ENCODE measurements around the gene EEA1.

The EEA1 gene

DNA sequence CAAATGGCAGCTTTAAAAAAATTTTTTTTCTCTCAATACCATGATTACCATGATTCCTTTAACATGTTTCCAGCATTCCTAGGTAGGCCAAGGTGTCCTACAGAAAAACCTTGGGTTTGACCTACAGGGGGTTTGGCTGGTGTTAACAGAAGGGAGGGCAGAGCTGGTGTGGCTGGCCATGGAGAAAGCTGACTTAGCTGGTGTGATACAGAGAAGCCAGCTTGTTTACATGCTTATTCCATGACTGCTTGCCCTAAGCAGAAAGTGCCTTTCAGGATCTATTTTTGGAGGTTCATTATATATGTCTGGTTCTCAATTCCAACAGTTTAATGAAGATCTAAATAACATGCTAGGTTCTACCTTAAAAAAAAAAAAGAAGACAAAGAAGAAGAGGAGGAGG is 68.6 kb downstream of the EEA1 start:
- ChIA-PET CTCF (interaction anchor here (0.6 to 1.2 kb wide), 5 partner anchors 8 to 32 kb away, joined by 3 to 5 read pairs (median 3); no protein-coding TSS in a partner anchor), POLR2A (no interaction called here)
- Histone ChIP-seq H3K9me3 (ENCODE audit: control insufficient read depth, insufficient read depth, low read depth, low read length) (no peaks in the 10 kb centered on the region), H3K4me3 (ENCODE audit: low read depth, low read length) (no peak overlapping the region), H3K36me3 (ENCODE audit: control insufficient read depth in 2 of 2, insufficient read depth in 1 of 2, low read length in 2 of 2) (peaks cover 4 to 31% of the 10 kb centered on the region in 2 experiments), H3K27ac (ENCODE audit: extremely low read depth, low read depth, low read length) (no peak overlapping the region), H3K4me1 (ENCODE audit: control insufficient read depth, insufficient read depth, low read length) (no peaks in the 10 kb centered on the region)
- no peak for TF ChIP-seq ZNF391 (tag by site-specific recombination; IDR thresholded peaks at IDR 0.05; ENCODE audit: borderline replicate concordance, low read depth)
- TF ChIP-seq ZNF146 (tag by site-specific recombination; IDR thresholded peaks at IDR 0.05): no peak
- no peak for TF ChIP-seq ZNF350 (tag by site-specific recombination; IDR thresholded peaks at IDR 0.05)
- no peak for TF ChIP-seq ZNF37A (tag by site-specific recombination; IDR thresholded peaks at IDR 0.05)
- TF ChIP-seq, protein P1, sequence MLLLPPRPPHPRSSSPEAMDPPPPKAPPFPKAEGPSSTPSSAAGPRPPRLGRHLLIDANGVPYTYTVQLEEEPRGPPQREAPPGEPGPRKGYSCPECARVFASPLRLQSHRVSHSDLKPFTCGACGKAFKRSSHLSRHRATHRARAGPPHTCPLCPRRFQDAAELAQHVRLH (tag by site-specific recombination; IDR thresholded peaks at IDR 0.05): no peak
- TF ChIP-seq ZNF600 (tag by site-specific recombination; IDR thresholded peaks at IDR 0.05): no peak
- TF ChIP-seq, protein P2, sequence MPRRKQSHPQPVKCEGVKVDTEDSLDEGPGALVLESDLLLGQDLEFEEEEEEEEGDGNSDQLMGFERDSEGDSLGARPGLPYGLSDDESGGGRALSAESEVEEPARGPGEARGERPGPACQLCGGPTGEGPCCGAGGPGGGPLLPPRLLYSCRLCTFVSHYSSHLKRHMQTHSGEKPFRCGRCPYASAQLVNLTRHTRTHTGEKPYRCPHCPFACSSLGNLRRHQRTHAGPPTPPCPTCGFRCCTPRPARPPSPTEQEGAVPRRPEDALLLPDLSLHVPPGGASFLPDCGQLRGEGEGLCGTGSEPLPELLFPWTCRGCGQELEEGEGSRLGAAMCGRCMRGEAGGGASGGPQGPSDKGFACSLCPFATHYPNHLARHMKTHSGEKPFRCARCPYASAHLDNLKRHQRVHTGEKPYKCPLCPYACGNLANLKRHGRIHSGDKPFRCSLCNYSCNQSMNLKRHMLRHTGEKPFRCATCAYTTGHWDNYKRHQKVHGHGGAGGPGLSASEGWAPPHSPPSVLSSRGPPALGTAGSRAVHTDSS (tag by site-specific recombination; IDR thresholded peaks at IDR 0.05): peak; percentile 63

DNA sequence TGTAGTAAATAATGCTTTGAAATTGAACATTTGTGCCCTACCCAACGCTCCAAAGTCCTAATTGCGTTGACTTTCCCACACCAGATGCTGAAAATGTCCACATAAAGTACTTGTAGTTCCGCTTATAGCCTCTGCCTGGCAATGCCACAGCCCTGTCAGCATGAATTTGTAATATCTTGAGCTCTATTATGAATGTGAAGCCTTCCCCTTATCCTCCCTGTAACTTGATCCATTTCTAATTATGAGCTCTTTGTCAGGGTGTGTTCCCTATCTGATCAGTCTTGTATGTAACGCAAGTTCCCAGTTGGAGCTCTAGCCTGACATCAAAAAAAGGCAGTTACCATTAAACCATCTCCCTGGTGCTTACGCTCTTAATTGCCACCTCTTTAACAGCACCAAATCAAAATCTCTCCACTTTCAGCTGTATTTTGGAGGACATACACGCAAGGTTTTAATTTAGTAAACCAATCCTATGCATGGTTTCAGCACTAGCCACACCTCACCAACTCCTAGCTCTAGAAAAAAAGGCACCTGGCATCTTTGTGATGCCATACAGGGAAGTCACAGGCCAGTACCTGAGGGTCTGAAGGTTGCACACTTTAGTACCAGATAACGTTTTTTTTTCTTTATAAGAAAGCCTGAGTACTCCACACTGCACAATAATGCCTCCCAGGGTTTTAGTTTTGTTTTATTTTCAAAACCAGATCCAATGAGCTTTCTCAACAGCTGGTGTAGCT is 69.3 kb downstream of the EEA1 start:
- Histone ChIP-seq H3K9me3 (ENCODE audit: control insufficient read depth, insufficient read depth, low read depth, low read length) (no peaks in the 10 kb centered on the region), H3K36me3 (ENCODE audit: control insufficient read depth in 2 of 2, insufficient read depth in 1 of 2, low read length in 2 of 2) (peaks cover 4 to 31% of the 10 kb centered on the region in 2 experiments), H3K27ac (ENCODE audit: extremely low read depth, low read depth, low read length) (no peak overlapping the region), H3K4me3 (ENCODE audit: low read depth, low read length) (no peak overlapping the region), H3K4me1 (ENCODE audit: control insufficient read depth, insufficient read depth, low read length) (no peaks in the 10 kb centered on the region)
- POLR2A ChIA-PET: no interaction called here
- CTCF ChIA-PET: interaction anchor here (0.6 to 1.2 kb wide), 4 partner anchors 9 to 31 kb away, joined by 3 to 5 read pairs (median 3); no protein-coding TSS in a partner anchor
- TF ChIP-seq, protein P3, sequence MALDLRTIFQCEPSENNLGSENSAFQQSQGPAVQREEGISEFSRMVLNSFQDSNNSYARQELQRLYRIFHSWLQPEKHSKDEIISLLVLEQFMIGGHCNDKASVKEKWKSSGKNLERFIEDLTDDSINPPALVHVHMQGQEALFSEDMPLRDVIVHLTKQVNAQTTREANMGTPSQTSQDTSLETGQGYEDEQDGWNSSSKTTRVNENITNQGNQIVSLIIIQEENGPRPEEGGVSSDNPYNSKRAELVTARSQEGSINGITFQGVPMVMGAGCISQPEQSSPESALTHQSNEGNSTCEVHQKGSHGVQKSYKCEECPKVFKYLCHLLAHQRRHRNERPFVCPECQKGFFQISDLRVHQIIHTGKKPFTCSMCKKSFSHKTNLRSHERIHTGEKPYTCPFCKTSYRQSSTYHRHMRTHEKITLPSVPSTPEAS (tag by site-specific recombination; IDR thresholded peaks at IDR 0.05): peak; percentile 35; the same call in 1 of the 2 replicates
- no peak for TF ChIP-seq ZNF830 (tag by site-specific recombination; IDR thresholded peaks at IDR 0.05; ENCODE audit: low read depth)
- TF ChIP-seq FEZF1 (tag by site-specific recombination; IDR thresholded peaks at IDR 0.05): peak; percentile 50; the same call in 1 of the 2 replicates
- peak; percentile 75 for TF ChIP-seq SP7 (tag by site-specific recombination; IDR thresholded peaks at IDR 0.05)
- TF ChIP-seq ZBTB7A (tag by site-specific recombination; IDR thresholded peaks at IDR 0.05; ENCODE audit: low read depth): no peak
- peak; percentile 89 for TF ChIP-seq WT1 (tag by site-specific recombination; IDR thresholded peaks at IDR 0.05)

DNA sequence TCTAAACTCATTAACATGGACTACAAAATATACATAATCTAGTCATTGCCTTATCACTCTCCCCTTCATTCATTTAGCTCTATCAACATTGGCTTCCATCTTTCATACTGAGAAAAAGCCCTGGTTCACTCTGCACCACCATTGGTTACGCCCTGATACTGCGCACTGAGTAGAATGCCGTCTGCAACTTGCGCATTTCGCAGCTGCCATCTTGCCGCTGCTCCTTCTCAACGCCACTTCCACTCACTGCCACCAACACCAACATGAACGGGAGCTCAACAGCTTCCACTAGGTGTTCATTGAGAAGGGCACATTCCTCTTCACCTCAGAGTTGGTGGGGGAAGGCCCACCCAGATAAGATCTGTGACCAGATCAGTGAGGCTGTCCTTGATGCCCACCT is 71.3 kb downstream of the EEA1 start:
- ChIA-PET POLR2A (no interaction called here), CTCF (no interaction called here)
- no peaks in the 10 kb centered on the region for H3K9me3 ChIP-seq (ENCODE audit: control insufficient read depth, insufficient read depth, low read depth, low read length)
- H3K36me3 ChIP-seq (ENCODE audit: control insufficient read depth in 2 of 2, insufficient read depth in 1 of 2, low read length in 2 of 2): peaks cover 4 to 23% of the 10 kb centered on the region in 2 experiments
- H3K4me1 ChIP-seq (ENCODE audit: control insufficient read depth, insufficient read depth, low read length): no peaks in the 10 kb centered on the region
- TF ChIP-seq, protein P1 (tag by site-specific recombination; IDR thresholded peaks at IDR 0.05): no peak
- TF ChIP-seq ZFP41 (tag by site-specific recombination; IDR thresholded peaks at IDR 0.05; ENCODE audit: borderline replicate concordance): no peak
- no peak for TF ChIP-seq ZNF791 (tag by site-specific recombination; IDR thresholded peaks at IDR 0.05)
- TF ChIP-seq, protein P4, sequence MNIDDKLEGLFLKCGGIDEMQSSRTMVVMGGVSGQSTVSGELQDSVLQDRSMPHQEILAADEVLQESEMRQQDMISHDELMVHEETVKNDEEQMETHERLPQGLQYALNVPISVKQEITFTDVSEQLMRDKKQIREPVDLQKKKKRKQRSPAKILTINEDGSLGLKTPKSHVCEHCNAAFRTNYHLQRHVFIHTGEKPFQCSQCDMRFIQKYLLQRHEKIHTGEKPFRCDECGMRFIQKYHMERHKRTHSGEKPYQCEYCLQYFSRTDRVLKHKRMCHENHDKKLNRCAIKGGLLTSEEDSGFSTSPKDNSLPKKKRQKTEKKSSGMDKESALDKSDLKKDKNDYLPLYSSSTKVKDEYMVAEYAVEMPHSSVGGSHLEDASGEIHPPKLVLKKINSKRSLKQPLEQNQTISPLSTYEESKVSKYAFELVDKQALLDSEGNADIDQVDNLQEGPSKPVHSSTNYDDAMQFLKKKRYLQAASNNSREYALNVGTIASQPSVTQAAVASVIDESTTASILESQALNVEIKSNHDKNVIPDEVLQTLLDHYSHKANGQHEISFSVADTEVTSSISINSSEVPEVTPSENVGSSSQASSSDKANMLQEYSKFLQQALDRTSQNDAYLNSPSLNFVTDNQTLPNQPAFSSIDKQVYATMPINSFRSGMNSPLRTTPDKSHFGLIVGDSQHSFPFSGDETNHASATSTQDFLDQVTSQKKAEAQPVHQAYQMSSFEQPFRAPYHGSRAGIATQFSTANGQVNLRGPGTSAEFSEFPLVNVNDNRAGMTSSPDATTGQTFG (tag by site-specific recombination; IDR thresholded peaks at IDR 0.05; ENCODE audit: borderline replicate concordance): no peak
- no peak for TF ChIP-seq ZNF324 (tag by site-specific recombination; IDR thresholded peaks at IDR 0.05)
- TF ChIP-seq ZNF366 (tag by site-specific recombination; conservative IDR thresholded peaks at IDR 0.05): no peak
- no peak for TF ChIP-seq HOXD13 (CRISPR knock-in tag; IDR thresholded peaks at IDR 0.05; ENCODE audit: borderline replicate concordance)
- TF ChIP-seq, protein P5, sequence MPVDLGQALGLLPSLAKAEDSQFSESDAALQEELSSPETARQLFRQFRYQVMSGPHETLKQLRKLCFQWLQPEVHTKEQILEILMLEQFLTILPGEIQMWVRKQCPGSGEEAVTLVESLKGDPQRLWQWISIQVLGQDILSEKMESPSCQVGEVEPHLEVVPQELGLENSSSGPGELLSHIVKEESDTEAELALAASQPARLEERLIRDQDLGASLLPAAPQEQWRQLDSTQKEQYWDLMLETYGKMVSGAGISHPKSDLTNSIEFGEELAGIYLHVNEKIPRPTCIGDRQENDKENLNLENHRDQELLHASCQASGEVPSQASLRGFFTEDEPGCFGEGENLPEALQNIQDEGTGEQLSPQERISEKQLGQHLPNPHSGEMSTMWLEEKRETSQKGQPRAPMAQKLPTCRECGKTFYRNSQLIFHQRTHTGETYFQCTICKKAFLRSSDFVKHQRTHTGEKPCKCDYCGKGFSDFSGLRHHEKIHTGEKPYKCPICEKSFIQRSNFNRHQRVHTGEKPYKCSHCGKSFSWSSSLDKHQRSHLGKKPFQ (tag by site-specific recombination; IDR thresholded peaks at IDR 0.05): no peak
- TF ChIP-seq ZNF133 (tag by site-specific recombination; IDR thresholded peaks at IDR 0.05): no peak
- TF ChIP-seq ZNF426 (tag by site-specific recombination; IDR thresholded peaks at IDR 0.05): no peak
- TF ChIP-seq ZIC2 (tag by site-specific recombination; IDR thresholded peaks at IDR 0.05): no peak
- TF ChIP-seq ZNF623 (tag by site-specific recombination; IDR thresholded peaks at IDR 0.05): no peak
- no peak overlapping the region for H3K27ac ChIP-seq (ENCODE audit: extremely low read depth, low read depth, low read length)
- no peak overlapping the region for H3K4me3 ChIP-seq (ENCODE audit: low read depth, low read length)

Data from HEK293 (cell line).